K562 (cell line): ENCODE data around the gene KASH5. TPM values are rescaled to one million over a fixed set of nuclear protein-coding genes. Genes with fewer than 3 reads are reported as not detected.

Experiments used
- ATAC-seq: fragments of 200-7000 bp; cut with Tn5 transposase; 3 replicates; pipeline ENCODE4 v1.9.1; 2020; ENCODE audit warnings: moderate library complexity
- BruUV-seq: library from RNA; stranded (reverse); fragments of 400-500 nt; replicated peaks from 2 replicates; lab custom pipeline; 2021; lab: Mats Ljungman, UMichigan
- CTCF ChIA-PET: fragments of 300-600 bp; formaldehyde crosslinking; extraction: SDS; loops from one replicate; lab custom pipeline; 2021; ENCODE audit warnings: low intra/inter-chr PET ratio; lab: Yijun Ruan, JAX
- POLR2A ChIA-PET: fragments of 300-600, 350-650 bp; sonication (Branson Sonifier 250); formaldehyde crosslinking; extraction: SDS; loops from one replicate; lab custom pipeline; 2021; ENCODE audit warnings: antibody characterized with exemption, inconsistent platforms; lab: Yijun Ruan, JAX
- DNase-seq, 4 experiments: peaks; one replicate each; pipeline versions ENCODE4 v3.0.0 to v3.0.0-alpha.2; 2011 to 2018; ENCODE audit warnings: low spot score in 3 of 4, mixed read lengths in 3 of 4; ENCODE audit errors: extremely low read depth in 1 of 4
- FAIRE-seq: peaks from 2 replicates; lab custom pipeline; 2011; peaks lifted over from hg19 to GRCh38; lab: Jason Lieb, UNC
- H2AFZ ChIP-seq: 2 replicates; pipeline ENCODE4 v1.6.0; 2011; ENCODE audit warnings: low read depth, low read length, control low read depth, inconsistent platforms
- H3K27ac ChIP-seq: fragments of 200-600 bp; 3 replicates; pipeline ENCODE4 v1.8.0; 2011; ENCODE audit warnings: low read depth, mild to moderate bottlenecking, control low read depth, inconsistent platforms, low read length, moderate library complexity, mixed read lengths; ENCODE audit errors: extremely low read depth
- H3K27me3 ChIP-seq, 2 experiments: fragments of 300-600 bp in 1 of 2; 2 replicates in 1 of 2; 3 replicates in 1 of 2; pipeline versions ENCODE4 v1.6.0 to v1.8.0; 2011; ENCODE audit warnings: inconsistent platforms in 2 of 2, low read length in 2 of 2, mild to moderate bottlenecking in 1 of 2, mixed read lengths in 1 of 2, moderate library complexity in 1 of 2; ENCODE audit not compliant: control insufficient read depth in 2 of 2, insufficient read depth in 2 of 2
- H3K36me3 ChIP-seq: fragments of 300-600 bp; 3 replicates; pipeline ENCODE4 v1.8.0; 2011; ENCODE audit warnings: mild to moderate bottlenecking, low read length, inconsistent platforms; ENCODE audit not compliant: control insufficient read depth, insufficient read depth
- H3K4me1 ChIP-seq, 2 experiments: fragments of 200-600 bp in 1 of 2; replicated peaks in 1 of 2; 2 replicates in 1 of 2; 3 replicates in 1 of 2; pipeline versions ENCODE4 v1.5.1 to v1.8.0; 2011; ENCODE audit warnings: inconsistent platforms in 2 of 2, low read length in 2 of 2, mild to moderate bottlenecking in 1 of 2, mixed read lengths in 1 of 2, moderate library complexity in 1 of 2; ENCODE audit not compliant: control insufficient read depth in 2 of 2, insufficient read depth in 2 of 2
- H3K4me2 ChIP-seq: 2 replicates; pipeline ENCODE4 v1.6.1; 2011; ENCODE audit warnings: low read length, control low read depth, inconsistent platforms, mixed read lengths; ENCODE audit not compliant: insufficient read depth
- H3K4me3 ChIP-seq: fragments of 200-600 bp; sonication (generic), shearing (Covaris generic); 2 replicates; pipeline ENCODE4 v1.5.1; 2016; ENCODE audit warnings: control low read depth, inconsistent platforms
- H3K79me2 ChIP-seq: fragments of 200-600 bp; 3 replicates; pipeline ENCODE4 v1.8.0; 2011; ENCODE audit warnings: low read length, inconsistent platforms; ENCODE audit not compliant: control insufficient read depth, insufficient read depth
- H3K9ac ChIP-seq, 2 experiments: 2 replicates each; pipeline versions ENCODE4 v1.6.0 to v1.6.1; 2011; ENCODE audit warnings: low read depth in 2 of 2, low read length in 2 of 2, control low read depth in 1 of 2, inconsistent platforms in 1 of 2, mild to moderate bottlenecking in 1 of 2, mixed read lengths in 1 of 2; ENCODE audit not compliant: insufficient read depth in 1 of 2
- H3K9me1 ChIP-seq: one replicate; pipeline ENCODE4 v1.6.0; 2011; ENCODE audit warnings: inconsistent platforms, mild to moderate bottlenecking, low read length, moderate library complexity; ENCODE audit not compliant: control insufficient read depth, insufficient read depth
- H3K9me3 ChIP-seq: replicated peaks from 2 replicates; pipeline ENCODE4 v1.5.1; 2011; ENCODE audit warnings: low read depth, low read length, inconsistent platforms; ENCODE audit not compliant: control insufficient read depth, insufficient read depth
- H4K20me1 ChIP-seq: replicated peaks from 2 replicates; pipeline ENCODE4 v1.6.1; 2011; ENCODE audit warnings: low read length, inconsistent platforms, mixed read lengths; ENCODE audit not compliant: control insufficient read depth, insufficient read depth
- CBX1 ChIP-seq: sonication (generic); IDR thresholded peaks from 2 replicates; pipeline ENCODE4 v1.6.1; 2016; ENCODE audit warnings: antibody characterized with exemption, low read depth, mild to moderate bottlenecking
- MEIS2 ChIP-seq: fragments of 450-650 bp; IDR thresholded peaks from 2 replicates; pipeline ENCODE4 v1.6.1; 2014; ENCODE audit warnings: mild to moderate bottlenecking; ENCODE audit not compliant: partially characterized antibody
- NFIC ChIP-seq: fragments of 450-650 bp; IDR thresholded peaks from 2 replicates; pipeline ENCODE4 v1.6.1; 2017; ENCODE audit warnings: mild to moderate bottlenecking, inconsistent platforms
- PCBP2 ChIP-seq: fragments of 200-400 bp; formaldehyde crosslinking; IDR thresholded peaks from 2 replicates; pipeline ENCODE4 v1.6.1; 2018; ENCODE audit warnings: low read length, low read depth, mild to moderate bottlenecking, moderate library complexity; ENCODE audit not compliant: poor library complexity, severe bottlenecking
- ZBTB40 ChIP-seq, 2 experiments: fragments of 450-650 bp in 1 of 2; sonication (generic) in 1 of 2; formaldehyde crosslinking in 1 of 2; IDR thresholded peaks; 2 replicates each; pipeline versions ENCODE4 v1.7.1 to v1.9.0; 2016 to 2022; ENCODE audit warnings: inconsistent platforms in 1 of 2, mild to moderate bottlenecking in 1 of 2, missing genetic modification reagents in 1 of 2
- ZEB2 ChIP-seq: fragments of 450-650 bp; IDR thresholded peaks from 2 replicates; pipeline ENCODE4 v1.6.1; 2016
- ZNF143 ChIP-seq: sonication (generic); formaldehyde crosslinking; IDR thresholded peaks from 2 replicates; pipeline ENCODE4 v1.9.0; 2022; ENCODE audit warnings: mild to moderate bottlenecking, missing genetic modification reagents
- ZNF551 ChIP-seq: fragments of 250-450 bp; sonication (Bioruptor Pico); IDR thresholded peaks from 2 replicates; pipeline ENCODE4 v1.5.0; 2021; ENCODE audit warnings: mild to moderate bottlenecking, moderate library complexity
- WGBS: fragments of 100-300 bp; shearing (Covaris generic); methylation state at CpG from one replicate; pipeline ENCODE4 v1.1.6; 2016; ENCODE audit warnings: low coverage, mixed read lengths; ENCODE audit not compliant: insufficient coverage; ENCODE audit errors: missing lambda C conversion rate; 5-methylcytosine and 5-hydroxymethylcytosine counted together
- in situ Hi-C: fragments of 300-500 bp; cut with MboI; formaldehyde crosslinking; loops from 4 replicates; pipeline ENCODE4 v1.15.0; 2018; ENCODE audit warnings: inconsistent platforms, mixed read lengths
- intact Hi-C: fragments of 100-400 bp; cut with micrococcal nuclease; formaldehyde crosslinking; loops from 2 replicates; pipeline ENCODE4 v1.14.2; 2022
- polyA plus RNA-seq, 8 experiments: library from polyadenylated mRNA; depleted of rRNA in 4 of 8; stranded (reverse) in 5 of 8; unstranded in 3 of 8; fragments of >200 nt; fragmentation: Nextera tagmentation in 2 of 8; fragmentation: Illumina TruSeq in 1 of 8; extraction: Ambion mirVana in 2 of 8; extraction: Trizol in 1 of 8; gene quantifications; 2 replicates each; pipeline versions ENCODE4 v1.2.1 to v1.2.3, GENCODE V29; 2011 to 2014; ENCODE audit warnings: inconsistent platforms in 1 of 8, missing spikeins in 1 of 8
- total RNA-seq, 7 experiments: library from RNA; depleted of rRNA in 6 of 7; stranded (reverse); fragments of >200 nt in 6 of 7; fragmentation: Illumina TruSeq in 2 of 7; extraction: Trizol in 2 of 7; gene quantifications; 2 replicates each; pipeline versions ENCODE4 v1.2.1 to v1.2.3, GENCODE V29; 2011 to 2021; ENCODE audit warnings: low replicate concordance in 1 of 7
- TF ChIP-seq, protein P1 (sequence below): fragments of 450-650 bp; IDR thresholded peaks from 2 replicates; pipeline ENCODE4 v1.6.1; 2016; ENCODE audit warnings: antibody characterized with exemption
- TF ChIP-seq, protein P2 (sequence below): fragments of 450-650 bp; formaldehyde crosslinking; IDR thresholded peaks from 2 replicates; pipeline ENCODE4 v1.4.0; 2022; ENCODE audit warnings: missing genetic modification characterization

KASH5 gene
- total and polyA plus RNA-seq, 9 of the 15 experiments (the other 6 are each of a cell fraction or from before 2014, with no cell fraction given), result 0.07 to 0.84 (median 0.34) TPM; not detected in 1

GRCh38 chr19:49442354-49442753 is 54.3 kb downstream of the KASH5 start:
- peaks cover 12% of the 10 kb centered on the region; the same call in 1 of the 3 replicates for H3K36me3 ChIP-seq
- intact Hi-C loops, result loop anchor here (2.0 to 10.0 kb wide), 3 partner anchors 20 to 290 kb away; partner anchors contain the start of gene PTH2
- no TSS peak for BruUV-seq
- H3K27me3 ChIP-seq, result peaks cover 7 to 19% of the 10 kb centered on the region in 2 experiments; a peak in 4 of 5 replicates
- peaks cover 25 to 47% of the 10 kb centered on the region in 2 experiments; a peak in 4 of 5 replicates for H3K4me1 ChIP-seq
- H3K79me2 ChIP-seq, result no peaks in the 10 kb centered on the region
- H4K20me1 ChIP-seq, result no peaks in the 10 kb centered on the region
- in situ Hi-C loops, result no loop called here
- H3K27ac ChIP-seq, result peak overlapping the region; percentile 58; the same call in 2 of the 3 replicates
- H3K4me2 ChIP-seq, result peak overlapping the region; percentile 87
- peak overlapping the region; percentile 84 for H3K4me3 ChIP-seq
- WGBS, result 0% methylated on average over 7 of the region's 11 CpGs
- no peaks in the 10 kb centered on the region for H3K9me3 ChIP-seq
- peak overlapping the region in 1 of 2 experiments; percentile 89; a peak in 1 of 4 replicates for H3K9ac ChIP-seq
- ChIA-PET CTCF (interaction anchor here (0.7 to 3.1 kb wide), 2 partner anchors 50 to 238 kb away, joined by 3 to 59 read pairs; no protein-coding TSS in a partner anchor), POLR2A (interaction anchor here (1.3 to 3.7 kb wide), 2 partner anchors 11 to 46 kb away, joined by 3 to 14 read pairs; no protein-coding TSS in a partner anchor)
- FAIRE-seq (no peak), ATAC-seq (no peak; the same call in 2 of the 3 replicates), DNase-seq (no peak)
- peak overlapping the region; percentile 97 for H2AFZ ChIP-seq
- no peaks in the 10 kb centered on the region for H3K9me1 ChIP-seq
- TF ChIP-seq ZBTB40 (IDR thresholded peaks at IDR 0.05) (no peak), ZBTB40 (CRISPR knock-in tag; IDR thresholded peaks at IDR 0.05) (no peak), CBX1 (no peak), NFIC (no peak), ZEB2 (no peak), ZNF143 (CRISPR knock-in tag) (no peak), PCBP2 (no peak), ZNF551 (CRISPR knock-in tag) (no peak), MEIS2 (no peak)
- TF ChIP-seq, protein P1, sequence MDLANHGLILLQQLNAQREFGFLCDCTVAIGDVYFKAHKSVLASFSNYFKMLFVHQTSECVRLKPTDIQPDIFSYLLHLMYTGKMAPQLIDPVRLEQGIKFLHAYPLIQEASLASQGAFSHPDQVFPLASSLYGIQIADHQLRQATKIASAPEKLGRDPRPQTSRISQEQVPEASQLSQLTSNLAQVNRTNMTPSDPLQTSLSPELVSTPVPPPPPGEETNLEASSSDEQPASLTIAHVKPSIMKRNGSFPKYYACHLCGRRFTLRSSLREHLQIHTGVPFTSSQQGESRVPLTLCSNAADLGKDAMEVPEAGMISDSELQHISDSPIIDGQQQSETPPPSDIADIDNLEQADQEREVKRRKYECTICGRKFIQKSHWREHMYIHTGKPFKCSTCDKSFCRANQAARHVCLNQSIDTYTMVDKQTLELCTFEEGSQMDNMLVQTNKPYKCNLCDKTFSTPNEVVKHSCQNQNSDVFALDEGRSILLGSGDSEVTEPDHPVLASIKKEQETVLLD, result no peak
- TF ChIP-seq, protein P2, sequence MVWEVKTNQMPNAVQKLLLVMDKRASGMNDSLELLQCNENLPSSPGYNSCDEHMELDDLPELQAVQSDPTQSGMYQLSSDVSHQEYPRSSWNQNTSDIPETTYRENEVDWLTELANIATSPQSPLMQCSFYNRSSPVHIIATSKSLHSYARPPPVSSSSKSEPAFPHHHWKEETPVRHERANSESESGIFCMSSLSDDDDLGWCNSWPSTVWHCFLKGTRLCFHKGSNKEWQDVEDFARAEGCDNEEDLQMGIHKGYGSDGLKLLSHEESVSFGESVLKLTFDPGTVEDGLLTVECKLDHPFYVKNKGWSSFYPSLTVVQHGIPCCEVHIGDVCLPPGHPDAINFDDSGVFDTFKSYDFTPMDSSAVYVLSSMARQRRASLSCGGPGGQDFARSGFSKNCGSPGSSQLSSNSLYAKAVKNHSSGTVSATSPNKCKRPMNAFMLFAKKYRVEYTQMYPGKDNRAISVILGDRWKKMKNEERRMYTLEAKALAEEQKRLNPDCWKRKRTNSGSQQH (CRISPR knock-in tag), result no peak
